Fibroblast of lung (primary cell): ENCODE results near the gene ZFP36L1.

Source experiments
- CTCF ChIP-seq, 2 donors: IDR thresholded peaks in 1 of 2; conservative IDR thresholded peaks in 1 of 2; 1 replicate in 1 of 2; 2 replicates in 1 of 2; pipeline ENCODE4 v1.5.1; 2011 to 2012; ENCODE audit warnings: low read length in 2 of 2, control low read depth in 1 of 2, inconsistent platforms in 1 of 2, low read depth in 1 of 2, mild to moderate bottlenecking in 1 of 2
- EZH2 ChIP-seq: IDR thresholded peaks from 2 replicates; pipeline ENCODE4 v1.5.1; 2012; ENCODE audit warnings: low read length, control low read depth, mild to moderate bottlenecking; ENCODE audit errors: missing control alignments

DNA sequence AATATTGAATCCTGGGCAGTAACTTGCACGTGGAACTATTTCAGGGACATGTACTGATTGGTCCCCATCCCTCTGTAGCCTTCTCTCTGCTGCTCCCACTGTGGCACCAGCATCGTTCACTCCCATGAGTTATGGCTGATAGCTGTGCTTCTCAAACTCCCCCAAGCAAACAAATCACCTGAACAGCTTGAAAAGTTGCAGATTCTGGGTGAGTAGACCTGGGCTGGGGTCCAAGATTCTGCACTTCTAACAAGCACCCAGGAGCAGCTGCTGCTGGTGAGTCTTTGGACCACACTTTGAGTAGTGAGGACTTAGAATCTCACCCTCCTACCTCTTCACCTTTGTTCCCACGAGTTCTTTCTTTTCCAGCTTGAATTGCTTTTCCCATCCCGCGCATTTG lies 49.4 kb upstream of the ZFP36L1 start:
- no peak for TF ChIP-seq CTCF (conservative IDR thresholded peaks at IDR 0.05 in 1 of 2, IDR thresholded peaks at IDR 0.05 in 1 of 2; ENCODE audit: low read depth in 1 of 2, low read length in 2 of 2)
- no peak for TF ChIP-seq EZH2
